ENCODE data around the gene SUCLG2. TPM values are rescaled to one million over a fixed set of nuclear protein-coding genes. Genes with fewer than 3 reads are reported as not detected.

The SUCLG2 gene
- total RNA-seq, 1 experiment from 2014 or later = 38.5 TPM

DNA sequence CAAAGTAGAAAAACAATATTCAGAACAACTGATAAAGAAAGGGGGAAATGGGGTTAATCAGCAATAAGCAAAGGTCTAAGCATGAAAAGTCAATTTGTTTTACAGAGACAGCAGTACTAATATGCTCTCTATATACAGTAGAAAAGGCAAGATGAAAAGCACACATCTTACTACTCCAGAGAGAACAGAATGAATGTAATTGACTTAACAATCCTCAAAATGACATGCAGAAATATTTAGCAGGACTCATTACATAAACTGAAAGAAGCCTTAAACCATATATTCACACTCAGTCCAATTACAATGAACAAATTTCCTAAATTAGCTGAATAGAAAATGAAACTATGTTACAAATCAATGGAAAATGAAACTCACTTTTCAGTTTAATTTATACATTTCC lies 319.8 kb downstream of the SUCLG2 start:
- Mint-ChIP-seq H3K4me1 (no peaks in the 10 kb centered on the region), H3K27ac (no peak overlapping the region), H3K9me3 (peaks cover 8 to 10% of the 10 kb centered on the region in 2 experiments; a peak in 3 of 5 replicates), H3K4me3 (no peak overlapping the region), H3K27me3 (ENCODE audit: low read depth) (no peaks in the 10 kb centered on the region; the same call in 1 of the 2 replicates), H3K36me3 (ENCODE audit: insufficient read depth in 1 of 3, low read depth in 3 of 3) (no peaks in the 10 kb centered on the region)
- Histone ChIP-seq H4K8ac (replicated peaks; ENCODE audit: insufficient read length, low read depth, low read length) (no peak overlapping the region), H3K56ac (ENCODE audit: insufficient read length, low read depth, low read length) (no peak overlapping the region), H3T11ph (ENCODE audit: low read length) (no peak overlapping the region), H3K18ac (ENCODE audit: insufficient read length, low read depth, low read length) (no peak overlapping the region), H3K79me1 (ENCODE audit: insufficient read depth, low read depth, low read length, poor library complexity, severe bottlenecking) (no peaks in the 10 kb centered on the region), H2BK120ac (ENCODE audit: low read depth, low read length, poor library complexity, severe bottlenecking) (no peak overlapping the region), H3K23ac (ENCODE audit: insufficient read length, low read depth, low read length) (no peak overlapping the region), H2AK5ac (ENCODE audit: insufficient read length, low read length) (no peak overlapping the region), H3K14ac (ENCODE audit: insufficient read depth, low read length) (no peak overlapping the region), H2AFZ (ENCODE audit: low read length) (no peak overlapping the region), H3K4me2 (ENCODE audit: insufficient read depth, insufficient read length, low read length) (no peak overlapping the region), H4K5ac (ENCODE audit: insufficient read length, low read depth, low read length) (no peak overlapping the region), H3K9ac (ENCODE audit: extremely low read depth, insufficient read length, low read length) (no peak overlapping the region), H3K4ac (ENCODE audit: low read depth, low read length) (no peak overlapping the region), H2BK5ac (ENCODE audit: insufficient read length, low read length) (no peak overlapping the region), H3K27ac (ENCODE audit: insufficient read length, low read depth, low read length) (no peak overlapping the region), H3K4me1 (ENCODE audit: insufficient read depth, low read length) (no peaks in the 10 kb centered on the region), H2BK20ac (ENCODE audit: low read depth, low read length, poor library complexity, severe bottlenecking) (no peak overlapping the region), H3K79me2 (ENCODE audit: insufficient read depth, low read length) (no peaks in the 10 kb centered on the region), H3K27me3 (ENCODE audit: insufficient read depth, low read length) (no peaks in the 10 kb centered on the region), H3K23me2 (ENCODE audit: insufficient read length, low read depth, low read length, poor library complexity, severe bottlenecking) (no peaks in the 10 kb centered on the region), H4K91ac (ENCODE audit: insufficient read length, low read depth, low read length) (no peak overlapping the region), H2BK12ac (ENCODE audit: insufficient read length, low read depth, low read length) (no peak overlapping the region), H2BK15ac (ENCODE audit: low read depth, low read length) (no peak overlapping the region), H4K20me1 (ENCODE audit: control insufficient read depth, insufficient read depth, insufficient read length) (no peaks in the 10 kb centered on the region), H3K9me3 (ENCODE audit: control insufficient read depth, low read depth, low read length) (no peaks in the 10 kb centered on the region)
- no peak for TF ChIP-seq CTCF (conservative IDR thresholded peaks at IDR 0.05)
- DNase-seq = no peak

Measured in H9 (cell line).